RPMI8226 (cell line): ENCODE results near the gene USP33.
"Not testable (repeated sequence)": the region's sequence is repeated elsewhere in the genome, so short reads cannot be mapped to it uniquely, and the experiment has no call there.

Experiments used
- DNase-seq: peaks from one replicate; pipeline ENCODE4 v3.0.0-alpha.2; 2015

The USP33 gene

DNA sequence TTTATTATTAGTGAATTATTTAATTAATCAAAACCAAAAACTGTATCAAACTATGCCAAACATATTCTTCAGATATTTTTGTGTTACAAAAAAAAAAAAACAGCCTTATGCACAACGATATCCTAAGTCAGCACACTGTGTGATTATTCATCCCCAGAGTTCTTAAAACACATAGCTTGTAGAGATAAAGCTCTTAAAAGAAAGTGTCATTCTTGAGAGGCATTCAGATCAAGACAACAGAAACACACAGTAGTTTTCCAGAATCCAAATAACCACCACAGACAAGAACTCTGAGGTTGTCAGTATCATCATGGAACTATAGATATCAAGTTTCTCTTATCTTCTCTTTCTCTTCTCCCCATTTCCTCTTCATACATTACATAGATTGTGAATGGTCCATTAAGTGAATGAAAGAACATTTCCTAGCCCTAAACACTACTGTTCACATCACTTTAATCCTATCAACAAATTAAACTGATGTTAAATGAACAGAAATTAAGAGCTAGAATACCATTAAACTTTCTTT lies 90.7 kb downstream of the USP33 start:
- no peak for DNase-seq

DNA sequence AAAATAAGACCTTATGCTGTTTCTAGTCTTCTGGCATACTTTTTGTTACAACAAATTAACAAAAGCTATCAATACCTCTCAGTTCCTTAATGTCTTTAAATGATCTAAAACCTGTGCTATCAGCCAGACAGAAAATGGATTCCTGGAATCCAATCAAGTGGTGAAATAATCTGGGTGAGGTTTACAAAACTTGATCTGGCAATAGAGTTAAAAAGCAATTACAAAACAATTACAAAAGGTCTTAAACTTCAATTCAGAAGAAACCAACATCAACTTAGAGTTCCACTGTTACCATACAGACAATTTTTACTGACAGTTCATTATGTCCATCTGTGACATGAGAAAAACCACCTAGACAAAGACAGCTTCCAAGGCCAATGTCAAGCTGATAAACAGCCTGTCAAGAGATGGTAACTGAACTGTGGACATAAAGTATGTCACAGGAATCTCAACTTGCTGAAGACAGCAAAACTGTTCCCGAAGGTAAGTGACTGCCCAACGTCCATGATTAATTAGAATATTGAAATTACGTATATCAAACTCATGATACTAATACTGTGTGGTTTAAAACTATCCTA lies 94.6 kb downstream of the USP33 start:
- DNase-seq = no peak

DNA sequence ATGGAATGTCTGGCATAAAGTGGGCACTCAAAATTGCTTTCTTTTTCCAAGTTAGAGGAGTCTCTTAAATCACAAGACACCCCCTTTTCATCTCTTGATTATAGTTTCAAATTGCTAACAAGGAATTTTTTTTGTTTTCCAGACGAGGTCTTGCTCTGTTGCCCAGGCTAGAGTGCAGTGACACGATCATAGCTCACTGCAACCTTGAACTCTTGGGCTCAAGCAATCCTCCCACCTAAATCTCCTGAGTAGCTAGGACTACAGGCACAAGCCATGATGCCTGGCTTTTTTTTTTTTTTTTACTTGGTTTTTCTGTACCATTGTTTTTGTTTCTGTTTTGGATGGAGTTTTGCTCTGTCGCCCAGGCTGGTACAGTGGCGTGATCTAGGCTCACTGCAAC lies 98.0 kb downstream of the USP33 start:
- no peak for DNase-seq

DNA sequence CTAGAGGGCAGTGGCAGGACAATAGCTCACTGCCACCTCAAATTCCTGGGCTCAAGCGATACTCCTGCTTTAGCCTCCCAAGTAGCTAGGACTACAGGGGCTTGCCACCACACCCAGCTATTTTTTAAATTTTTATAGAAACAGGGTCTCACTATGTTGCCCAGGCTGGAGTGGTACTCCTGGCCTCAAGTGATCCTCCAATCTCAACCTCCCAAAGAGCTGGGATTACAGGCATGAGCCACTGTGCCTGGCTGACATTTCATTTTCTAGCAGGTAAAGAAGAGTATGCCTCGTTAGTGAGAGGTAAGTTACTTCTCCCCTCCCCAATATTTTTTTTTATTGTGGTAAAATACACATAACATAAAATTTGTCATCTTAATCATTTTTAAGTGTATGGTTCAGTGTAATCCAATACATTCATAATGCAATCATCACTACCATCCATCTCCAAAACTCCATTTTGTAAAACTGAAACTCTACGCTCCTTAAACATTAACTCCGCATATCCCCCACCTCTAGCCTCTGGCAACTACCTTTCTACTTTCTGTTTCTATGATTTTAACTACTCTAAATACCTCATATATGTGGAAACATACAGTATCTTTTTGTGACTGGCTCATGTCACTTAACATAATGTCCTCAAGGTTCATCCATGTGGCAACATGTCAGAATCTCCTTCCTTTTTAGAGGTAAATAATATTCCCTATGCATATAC lies 99.6 kb downstream of the USP33 start:
- no peak for DNase-seq

DNA sequence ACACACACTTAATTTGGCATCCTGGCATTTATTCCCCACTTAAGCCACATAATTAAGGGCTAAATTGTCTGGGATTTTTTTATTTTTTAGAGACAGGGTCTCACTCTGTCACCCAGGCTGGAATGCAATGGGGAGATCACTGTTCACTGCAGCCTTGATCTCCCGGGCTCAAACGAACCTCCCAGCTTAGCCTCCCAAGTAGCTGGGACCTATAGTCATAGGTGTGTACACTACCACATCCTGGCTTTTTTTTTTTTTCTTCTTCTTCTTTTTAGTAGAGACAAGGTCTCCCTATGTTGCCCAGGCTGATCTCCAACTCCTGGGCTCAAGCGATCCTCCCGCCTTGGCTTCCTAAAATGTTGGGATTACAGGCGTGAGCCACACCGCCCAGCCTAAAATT lies 101.4 kb downstream of the USP33 start:
- DNase-seq = no peak

DNA sequence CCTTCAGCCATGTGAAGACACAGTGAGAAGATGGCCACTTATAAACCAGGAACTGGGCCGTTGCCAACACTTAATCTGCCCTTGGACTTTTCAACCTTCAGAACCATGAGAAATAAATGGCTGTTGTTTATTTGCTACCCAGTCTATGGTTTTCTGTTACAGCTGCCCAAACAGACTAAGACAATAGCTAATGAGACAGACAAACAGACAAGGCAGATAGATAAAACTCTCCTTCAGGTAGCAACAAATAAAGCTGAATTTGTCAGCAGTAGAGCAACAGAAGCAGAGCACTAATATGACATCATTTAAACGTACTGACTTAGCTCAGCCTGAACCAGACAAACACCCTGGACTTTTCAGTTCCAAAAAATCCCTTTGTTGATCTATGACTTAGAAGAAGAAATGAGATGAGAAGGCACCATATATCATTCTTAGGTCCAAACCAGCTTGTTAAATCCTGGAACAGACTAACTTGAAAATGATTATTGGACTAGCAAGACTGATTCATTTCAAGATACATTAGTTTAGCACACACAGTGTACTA lies 104.1 kb downstream of the USP33 start:
- no peak for DNase-seq

DNA sequence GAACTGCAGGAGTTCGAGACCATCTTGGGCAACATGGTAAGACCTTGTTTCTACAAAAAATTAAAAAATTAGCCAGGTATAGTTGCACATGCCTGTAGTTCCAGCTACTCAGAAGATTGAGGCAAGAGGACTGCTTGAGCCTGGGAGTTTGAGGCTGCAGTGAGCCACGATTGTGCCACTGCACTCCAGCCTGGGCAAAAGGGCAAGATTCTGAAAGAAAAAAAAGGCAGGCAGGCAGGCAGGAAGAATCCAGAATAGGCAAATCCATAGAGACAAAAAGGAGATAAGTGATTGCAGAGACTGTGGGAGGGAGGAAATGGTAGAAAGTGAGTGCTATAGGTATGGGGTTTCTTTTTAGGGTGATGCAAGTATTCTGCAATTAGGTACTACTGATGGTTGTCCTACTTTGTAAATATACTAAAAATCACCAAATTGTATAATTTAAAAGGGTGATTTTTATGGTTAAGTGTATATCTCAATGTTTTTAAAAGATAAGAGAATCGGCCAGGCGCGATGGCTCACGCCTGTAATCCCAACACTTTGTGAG lies 106.6 kb downstream of the USP33 start:
- no peak for DNase-seq

DNA sequence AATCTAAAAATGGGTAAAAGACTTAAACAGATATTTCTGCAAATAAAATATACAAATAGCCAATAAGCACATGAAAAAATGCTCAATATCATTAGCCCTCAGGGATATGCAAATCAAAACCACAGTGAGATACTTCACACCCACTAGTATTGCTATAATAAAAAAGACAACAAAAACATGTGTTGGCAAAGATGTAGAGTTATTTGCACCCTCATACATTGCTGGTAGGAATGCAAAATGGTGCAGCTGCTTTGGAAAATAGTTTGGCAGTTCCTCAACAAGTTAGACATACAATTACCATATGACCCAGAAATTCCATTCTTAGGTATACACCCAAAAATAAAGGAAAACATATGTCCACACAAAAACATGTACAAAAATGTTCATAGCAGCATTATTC lies 107.4 kb downstream of the USP33 start:
- no peak for DNase-seq

DNA sequence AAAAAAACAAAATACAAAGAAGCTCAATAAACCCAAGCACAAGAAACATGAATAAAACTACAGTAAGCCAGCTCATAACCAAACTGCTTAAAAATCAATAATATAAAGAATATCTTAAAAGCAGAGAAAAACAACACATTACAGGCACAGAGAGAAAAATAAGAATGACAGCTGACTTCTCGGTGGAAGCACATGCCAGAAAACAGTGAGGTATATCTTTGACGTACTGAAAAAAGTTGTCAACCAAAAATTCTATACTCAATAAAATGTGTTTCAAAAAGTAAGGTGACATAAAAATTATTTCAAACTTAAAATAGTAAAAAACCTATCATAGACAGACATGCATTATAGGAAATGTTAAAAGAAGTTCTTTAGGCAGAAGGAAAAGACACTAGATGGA lies 110.5 kb downstream of the USP33 start:
- DNase-seq = no peak

DNA sequence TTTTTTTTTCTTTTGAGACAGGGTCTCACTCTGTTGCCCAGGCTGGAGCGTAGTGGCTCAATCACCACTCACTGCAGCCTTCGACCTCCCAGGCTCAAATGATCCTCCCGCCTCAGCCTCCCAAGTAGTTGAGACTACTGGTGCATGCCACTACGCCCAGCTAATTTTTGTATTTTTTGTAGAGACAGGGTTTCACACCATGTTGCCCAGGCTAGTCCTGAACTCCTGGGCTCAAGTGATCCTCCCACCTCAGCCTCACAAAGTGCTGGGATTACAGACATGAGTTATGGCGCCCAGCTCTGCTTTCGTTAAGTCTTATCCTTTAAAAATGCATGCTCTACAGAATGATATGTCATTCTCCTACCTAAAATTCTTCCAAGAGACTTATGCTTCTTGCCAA lies 113.4 kb downstream of the USP33 start:
- DNase-seq = not testable (repeated sequence)
